Measurements from ENCODE around the gene KRT2.

DNA sequence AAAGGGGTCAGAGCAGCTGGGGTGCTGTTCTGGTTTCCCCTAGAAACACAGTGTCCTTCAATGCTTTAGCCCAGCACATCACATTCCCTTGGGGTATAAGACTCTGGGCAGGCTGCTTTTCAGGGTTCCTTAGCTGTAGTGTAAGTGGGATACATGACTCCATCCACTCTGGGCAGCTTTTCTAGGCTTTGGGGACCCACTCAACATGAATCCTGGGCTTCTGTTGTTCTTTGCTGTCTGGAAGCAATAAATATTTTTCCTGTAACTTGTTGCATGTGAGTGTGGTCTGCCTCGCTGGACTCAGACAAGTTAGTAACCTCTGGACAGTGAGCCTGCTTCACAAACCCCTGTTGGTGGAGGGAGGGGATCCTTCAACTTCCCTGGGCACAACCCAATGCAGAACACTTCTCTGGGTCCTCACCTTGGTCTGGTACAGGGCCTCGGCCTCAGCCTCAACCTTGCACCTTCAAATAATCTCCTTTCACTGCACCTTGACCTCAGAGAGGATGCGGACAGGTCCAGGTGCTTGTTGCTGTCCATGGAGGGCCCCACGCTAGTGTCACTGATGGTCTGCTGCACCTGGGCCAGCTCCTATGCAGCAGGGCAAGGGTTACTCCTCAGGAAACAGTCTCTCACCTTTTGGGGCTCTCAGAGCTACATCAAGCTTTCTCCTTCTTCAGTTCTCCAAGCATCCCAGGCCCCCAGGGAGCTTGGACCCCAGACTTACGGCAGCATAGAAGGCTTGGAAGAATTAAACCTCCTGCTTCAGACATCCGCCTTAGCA lies 20.1 kb downstream of the KRT2 start:
- TF ChIP-seq POLR2A (IDR thresholded peaks at IDR 0.05) = no peak
- TF ChIP-seq, protein P1, sequence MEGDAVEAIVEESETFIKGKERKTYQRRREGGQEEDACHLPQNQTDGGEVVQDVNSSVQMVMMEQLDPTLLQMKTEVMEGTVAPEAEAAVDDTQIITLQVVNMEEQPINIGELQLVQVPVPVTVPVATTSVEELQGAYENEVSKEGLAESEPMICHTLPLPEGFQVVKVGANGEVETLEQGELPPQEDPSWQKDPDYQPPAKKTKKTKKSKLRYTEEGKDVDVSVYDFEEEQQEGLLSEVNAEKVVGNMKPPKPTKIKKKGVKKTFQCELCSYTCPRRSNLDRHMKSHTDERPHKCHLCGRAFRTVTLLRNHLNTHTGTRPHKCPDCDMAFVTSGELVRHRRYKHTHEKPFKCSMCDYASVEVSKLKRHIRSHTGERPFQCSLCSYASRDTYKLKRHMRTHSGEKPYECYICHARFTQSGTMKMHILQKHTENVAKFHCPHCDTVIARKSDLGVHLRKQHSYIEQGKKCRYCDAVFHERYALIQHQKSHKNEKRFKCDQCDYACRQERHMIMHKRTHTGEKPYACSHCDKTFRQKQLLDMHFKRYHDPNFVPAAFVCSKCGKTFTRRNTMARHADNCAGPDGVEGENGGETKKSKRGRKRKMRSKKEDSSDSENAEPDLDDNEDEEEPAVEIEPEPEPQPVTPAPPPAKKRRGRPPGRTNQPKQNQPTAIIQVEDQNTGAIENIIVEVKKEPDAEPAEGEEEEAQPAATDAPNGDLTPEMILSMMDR (IDR thresholded peaks at IDR 0.05) = no peak

Measured in body of pancreas (tissue), 4 donors.